Stimulated activated CD4-positive, alpha-beta T cell treated with anti-CD3 and anti-CD28 coated beads, Interleukin-1b, Interleukin-23, amount 100 ng/mL, for 1 hour (primary cell): ENCODE results near the gene PPP1CC.

ENCODE experiments used
- DNase-seq, 2 donors: peaks; one replicate each; pipeline ENCODE4 v3.0.0-alpha.2; 2020; ENCODE audit warnings: low read depth in 2 of 2

The PPP1CC gene

GRCh38 chr12:110687396-110688169 is 55.1 kb downstream of the PPP1CC start:
- no peak for DNase-seq

- DNase-seq = no peak
These were observed 56.3 kb downstream of the PPP1CC start for GRCh38 chr12:110686294-110686903.

GRCh38 chr12:110684312-110684836 is 58.3 kb downstream of the PPP1CC start:
- DNase-seq = no peak

- no peak for DNase-seq
These were observed 58.8 kb downstream of the PPP1CC start for GRCh38 chr12:110683888-110684287.

- no peak for DNase-seq
These were observed 62.7 kb downstream of the PPP1CC start for GRCh38 chr12:110680032-110680431.

- no peak for DNase-seq
These were observed 63.5 kb downstream of the PPP1CC start for GRCh38 chr12:110679201-110679600.

GRCh38 chr12:110677982-110678381 is 64.7 kb downstream of the PPP1CC start:
- no peak for DNase-seq

- DNase-seq = no peak
These were observed 65.3 kb downstream of the PPP1CC start for GRCh38 chr12:110677206-110677911.

- no peak for DNase-seq
These were observed 66.5 kb downstream of the PPP1CC start for GRCh38 chr12:110676171-110676570.

- DNase-seq = no peak
These were observed 72.5 kb downstream of the PPP1CC start for GRCh38 chr12:110670161-110670701.
